ENCODE measurements around the gene SEC22C. TPM values are rescaled to one million over a fixed set of nuclear protein-coding genes. Genes with fewer than 3 reads are reported as not detected.

Gene SEC22C
- total RNA-seq, 1 donor from 2014 or later = 48.6 TPM

DNA sequence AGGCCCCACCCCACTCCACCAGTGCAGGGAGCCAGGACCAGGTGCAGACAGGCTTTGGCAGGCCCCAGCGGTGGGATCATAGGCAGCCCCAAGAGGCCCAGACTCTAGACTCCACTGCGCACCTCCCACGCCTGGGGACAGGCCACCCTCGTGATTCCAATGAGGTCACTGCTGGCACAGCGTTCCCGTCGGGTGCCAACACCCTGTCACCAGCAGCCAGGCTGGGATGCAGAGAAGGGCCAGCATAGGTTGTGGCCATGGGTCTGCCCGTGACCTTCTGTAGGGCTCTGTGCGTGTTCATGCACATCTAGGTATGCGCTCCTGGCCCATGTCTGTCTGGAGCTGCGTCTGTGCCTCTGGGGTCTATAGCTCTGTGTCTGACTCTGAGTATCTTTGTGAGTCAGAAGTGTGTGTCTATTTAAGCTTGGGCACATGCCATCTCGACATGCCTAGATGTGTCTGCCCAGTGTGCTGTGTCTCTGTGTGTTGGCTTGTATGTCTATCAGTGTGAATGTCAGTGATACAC, 66.3 kb downstream of the SEC22C start:
- H3K36me3 Mint-ChIP-seq = no peaks in the 10 kb centered on the region
- Histone ChIP-seq H2AFZ (replicated peaks) (no peak overlapping the region), H4K20me1 (ENCODE audit: low read depth) (no peaks in the 10 kb centered on the region), H3K79me2 (ENCODE audit: low read depth) (no peaks in the 10 kb centered on the region), H3K4me2 (no peak overlapping the region), H3K36me3 (no peaks in the 10 kb centered on the region), H3K4me3 (no peak overlapping the region), H3K4me1 (no peaks in the 10 kb centered on the region), H3K9ac (no peak overlapping the region), H3K27me3 (no peaks in the 10 kb centered on the region), H3K27ac (no peak overlapping the region), H3F3A (ENCODE audit: low read depth) (no peaks in the 10 kb centered on the region), H3K9me3 (ENCODE audit: low read depth) (no peaks in the 10 kb centered on the region)
- DNase-seq (ENCODE audit: low spot score) = no peak
- H3K4me3 Mint-ChIP-seq = no peak overlapping the region
- H3K27me3 Mint-ChIP-seq (ENCODE audit: insufficient read depth, low read depth) = peaks cover 11% of the 10 kb centered on the region
- TF ChIP-seq EZH2phosphoT487 (IDR thresholded peaks at IDR 0.05) = no peak
- TF ChIP-seq, protein P1, sequence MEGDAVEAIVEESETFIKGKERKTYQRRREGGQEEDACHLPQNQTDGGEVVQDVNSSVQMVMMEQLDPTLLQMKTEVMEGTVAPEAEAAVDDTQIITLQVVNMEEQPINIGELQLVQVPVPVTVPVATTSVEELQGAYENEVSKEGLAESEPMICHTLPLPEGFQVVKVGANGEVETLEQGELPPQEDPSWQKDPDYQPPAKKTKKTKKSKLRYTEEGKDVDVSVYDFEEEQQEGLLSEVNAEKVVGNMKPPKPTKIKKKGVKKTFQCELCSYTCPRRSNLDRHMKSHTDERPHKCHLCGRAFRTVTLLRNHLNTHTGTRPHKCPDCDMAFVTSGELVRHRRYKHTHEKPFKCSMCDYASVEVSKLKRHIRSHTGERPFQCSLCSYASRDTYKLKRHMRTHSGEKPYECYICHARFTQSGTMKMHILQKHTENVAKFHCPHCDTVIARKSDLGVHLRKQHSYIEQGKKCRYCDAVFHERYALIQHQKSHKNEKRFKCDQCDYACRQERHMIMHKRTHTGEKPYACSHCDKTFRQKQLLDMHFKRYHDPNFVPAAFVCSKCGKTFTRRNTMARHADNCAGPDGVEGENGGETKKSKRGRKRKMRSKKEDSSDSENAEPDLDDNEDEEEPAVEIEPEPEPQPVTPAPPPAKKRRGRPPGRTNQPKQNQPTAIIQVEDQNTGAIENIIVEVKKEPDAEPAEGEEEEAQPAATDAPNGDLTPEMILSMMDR (IDR thresholded peaks at IDR 0.05) = no peak
- no peak for TF ChIP-seq EZH2 (IDR thresholded peaks at IDR 0.05)
- no peaks in the 10 kb centered on the region for H3K9me3 Mint-ChIP-seq
- H3K27ac Mint-ChIP-seq = no peak overlapping the region
- H3K4me1 Mint-ChIP-seq = no peaks in the 10 kb centered on the region

GRCh38 chr3:42514876-42515275, 66.9 kb downstream of the SEC22C start:
- no peaks in the 10 kb centered on the region for H3K27me3 ChIP-seq
- H3K4me1 ChIP-seq = no peaks in the 10 kb centered on the region
- TF ChIP-seq EZH2phosphoT487 (IDR thresholded peaks at IDR 0.05) (no peak), EZH2 (IDR thresholded peaks at IDR 0.05) (no peak)
- TF ChIP-seq, protein P1 (IDR thresholded peaks at IDR 0.05) = no peak
- no peaks in the 10 kb centered on the region for H3K9me3 ChIP-seq (ENCODE audit: low read depth)
- Mint-ChIP-seq H3K4me3 (no peak overlapping the region), H3K27ac (peak overlapping the region; percentile 87), H3K9me3 (no peaks in the 10 kb centered on the region), H3K4me1 (no peaks in the 10 kb centered on the region), H3K27me3 (ENCODE audit: insufficient read depth, low read depth) (peaks cover 9% of the 10 kb centered on the region), H3K36me3 (no peaks in the 10 kb centered on the region)
- no peak overlapping the region for H2AFZ ChIP-seq (replicated peaks)
- no peak overlapping the region for H3K9ac ChIP-seq
- no peak overlapping the region for H3K27ac ChIP-seq
- H3F3A ChIP-seq (ENCODE audit: low read depth) = no peaks in the 10 kb centered on the region
- no peaks in the 10 kb centered on the region for H3K79me2 ChIP-seq (ENCODE audit: low read depth)
- no peak overlapping the region for H3K4me2 ChIP-seq
- no peaks in the 10 kb centered on the region for H4K20me1 ChIP-seq (ENCODE audit: low read depth)
- DNase-seq (ENCODE audit: low spot score) = no peak
- no peaks in the 10 kb centered on the region for H3K36me3 ChIP-seq
- no peak overlapping the region for H3K4me3 ChIP-seq

DNA sequence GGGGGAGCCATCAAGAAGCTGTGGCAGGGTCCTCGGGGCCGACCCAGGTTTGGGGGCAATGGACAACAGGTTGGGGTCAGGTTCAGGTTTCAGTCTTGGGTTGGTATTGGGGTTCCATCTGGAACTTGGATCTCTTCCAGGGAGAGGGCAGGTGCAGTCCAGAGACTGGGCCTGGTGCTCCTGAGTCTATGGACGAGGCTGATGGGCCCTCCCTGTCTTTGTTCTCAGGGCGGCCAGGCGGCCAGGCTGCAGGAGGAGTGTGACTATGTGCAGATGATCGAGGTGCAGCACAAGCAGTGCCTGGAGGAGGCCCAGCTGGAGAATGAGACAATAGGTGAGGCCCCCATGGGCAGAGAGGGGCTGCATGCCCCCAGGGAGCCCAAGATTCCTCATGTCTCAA, 68.2 kb downstream of the SEC22C start:
- Histone ChIP-seq H3K27ac (no peak overlapping the region), H3K4me1 (no peaks in the 10 kb centered on the region), H3K9ac (no peak overlapping the region), H3K4me3 (no peak overlapping the region), H3K4me2 (no peak overlapping the region), H4K20me1 (ENCODE audit: low read depth) (no peaks in the 10 kb centered on the region), H3F3A (ENCODE audit: low read depth) (no peaks in the 10 kb centered on the region), H2AFZ (replicated peaks) (no peak overlapping the region), H3K79me2 (ENCODE audit: low read depth) (no peaks in the 10 kb centered on the region), H3K9me3 (ENCODE audit: low read depth) (no peaks in the 10 kb centered on the region), H3K27me3 (no peaks in the 10 kb centered on the region), H3K36me3 (no peaks in the 10 kb centered on the region)
- H3K9me3 Mint-ChIP-seq = no peaks in the 10 kb centered on the region
- no peak overlapping the region for H3K4me3 Mint-ChIP-seq
- H3K4me1 Mint-ChIP-seq = no peaks in the 10 kb centered on the region
- no peak for TF ChIP-seq EZH2phosphoT487 (IDR thresholded peaks at IDR 0.05)
- TF ChIP-seq, protein P1 (IDR thresholded peaks at IDR 0.05) = no peak
- TF ChIP-seq EZH2 (IDR thresholded peaks at IDR 0.05) = no peak
- H3K27ac Mint-ChIP-seq = no peak overlapping the region
- no peak for DNase-seq (ENCODE audit: low spot score)
- H3K36me3 Mint-ChIP-seq = no peaks in the 10 kb centered on the region
- H3K27me3 Mint-ChIP-seq (ENCODE audit: insufficient read depth, low read depth) = peaks cover 2% of the 10 kb centered on the region

All from neural progenitor cell (in vitro differentiated cells).